Right renal pelvis (tissue), 4 donors: ENCODE results near the gene SH2D3A. TPM values are rescaled to one million over a fixed set of nuclear protein-coding genes. Genes with fewer than 3 reads are reported as not detected.
"Not testable (repeated sequence)": the region's sequence is repeated elsewhere in the genome, so short reads cannot be mapped to it uniquely, and the experiment has no call there.

Experiments
- DNase-seq, 4 donors: peaks; one replicate each; pipeline ENCODE4 v3.0.0-alpha.2; 2013; ENCODE audit warnings: low read depth in 4 of 4, low spot score in 3 of 4, missing footprints in 1 of 4
- polyA plus RNA-seq, 4 donors: library from polyadenylated mRNA; unstranded; fragments of 120-200 nt; gene quantifications; one replicate each; pipeline ENCODE4 v1.2.1, GENCODE V29; 2013; ENCODE audit not compliant: insufficient read length in 4 of 4

SH2D3A gene
- polyA plus RNA-seq, 4 donors, result 6.2 to 9.8 (median 7.3) TPM

GRCh38 chr19:6710273-6711077 lies 56.8 kb downstream of the SH2D3A start:
- DNase-seq, result no peak

DNA sequence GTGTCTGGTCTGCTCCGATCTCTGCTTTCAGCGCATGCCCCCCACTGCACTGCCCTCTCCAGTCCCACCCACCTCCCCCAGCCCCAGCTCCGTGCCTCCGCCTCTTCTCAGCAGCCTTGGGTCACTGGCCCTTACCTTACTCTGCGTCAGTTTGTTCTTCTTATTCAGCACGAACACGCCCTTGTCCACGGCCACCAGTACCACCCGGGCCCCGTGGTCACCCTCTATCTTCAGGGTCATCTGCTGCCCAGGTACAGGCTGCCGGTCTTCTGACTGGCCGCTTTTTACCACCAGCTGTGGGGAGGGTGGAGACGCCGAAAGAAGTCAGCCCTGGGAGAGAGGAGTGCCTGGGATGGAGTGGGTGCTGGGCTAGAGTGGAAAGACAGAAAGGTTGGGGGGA lies 57.7 kb downstream of the SH2D3A start:
- no peak for DNase-seq

- DNase-seq, result not testable (repeated sequence)
Observed at GRCh38 chr19:6708913-6709312, 58.3 kb downstream of the SH2D3A start.

DNA sequence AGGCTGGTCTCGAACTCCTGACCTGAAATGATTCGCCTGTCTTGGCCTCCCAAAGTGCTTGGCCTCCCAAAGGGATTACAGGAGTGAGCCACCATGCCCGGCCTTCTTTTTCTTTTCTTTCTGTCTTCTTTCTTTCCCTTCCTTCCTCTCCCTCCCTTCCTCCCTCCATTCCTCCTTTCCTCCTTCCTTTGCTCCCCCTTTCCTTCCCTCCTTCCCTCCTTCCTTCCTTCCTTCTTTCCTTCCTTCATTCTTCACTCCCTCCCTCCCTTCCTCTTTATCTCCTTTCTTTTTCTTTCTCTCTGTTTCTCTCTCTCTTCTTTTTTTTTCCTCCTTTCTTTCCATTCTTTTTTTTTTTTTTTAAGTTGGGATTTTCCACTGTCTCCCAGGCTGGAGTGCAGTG lies 58.9 kb downstream of the SH2D3A start:
- DNase-seq, result no peak

DNA sequence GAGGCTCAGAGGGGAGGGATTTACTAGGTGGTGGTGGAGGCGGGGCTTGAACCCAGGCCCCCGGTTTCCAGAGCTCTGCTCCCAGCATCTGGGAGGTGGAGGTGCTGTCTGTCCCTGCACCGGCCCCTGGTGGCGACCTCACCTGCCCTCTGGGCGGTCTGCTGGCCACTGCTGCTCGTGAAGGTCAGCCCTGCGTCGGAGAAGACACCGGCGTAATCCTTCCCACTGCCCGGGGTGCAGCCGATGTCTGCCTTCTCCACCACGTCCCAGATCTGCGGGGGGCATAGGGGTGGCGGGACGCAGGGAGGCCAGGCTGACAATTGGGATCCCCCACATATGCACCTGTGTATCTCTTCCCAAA lies 59.6 kb downstream of the SH2D3A start:
- no peak for DNase-seq

- no peak for DNase-seq
Observed at GRCh38 chr19:6707011-6707657, 60.1 kb downstream of the SH2D3A start.

DNA sequence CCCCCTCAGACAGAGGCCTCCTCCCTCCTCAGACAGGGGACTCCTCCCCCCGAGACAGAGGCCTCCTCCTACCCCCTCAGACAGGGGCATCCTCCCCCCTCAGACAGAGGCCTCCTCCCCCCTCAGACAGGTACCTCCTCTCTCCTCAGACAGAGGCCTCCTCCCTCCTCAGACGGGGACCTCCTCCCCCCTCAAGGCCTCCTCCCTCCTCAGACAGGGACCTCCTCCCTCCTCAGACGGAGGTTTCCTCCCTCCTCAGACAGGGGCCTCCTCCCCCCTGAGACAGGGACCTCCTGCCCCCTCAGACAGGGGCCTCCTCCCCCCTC lies 60.6 kb downstream of the SH2D3A start:
- DNase-seq, result no peak

- no peak for DNase-seq
Observed at GRCh38 chr19:6705931-6706632, 61.2 kb downstream of the SH2D3A start.

Other genes starting within 250 kb of the SH2D3A start
- gene TNFSF9, start 236.4 kb downstream of the SH2D3A start, polyA plus RNA-seq, result under 1 TPM; 0.17 to 0.53 (median 0.35) TPM
- gene CD70, start 176.3 kb downstream of the SH2D3A start, polyA plus RNA-seq, result under 1 TPM in 1 of 4 donors, not detected in 3; 0.18 TPM
- gene TNFSF14, start 97.3 kb downstream of the SH2D3A start, polyA plus RNA-seq, result under 1 TPM; 0.06 to 0.07 (median 0.06) TPM
- gene C3, start 46.8 kb downstream of the SH2D3A start, polyA plus RNA-seq, result 10 to 100 TPM; 21.4 to 24.9 (median 21.9) TPM
- gene GPR108, start 29.9 kb downstream of the SH2D3A start, polyA plus RNA-seq, result 10 to 100 TPM; 68.3 to 75.0 (median 71.2) TPM
- 10 to 100 TPM; 46.3 to 64.1 (median 57.8) TPM for gene TRIP10, start 27.8 kb downstream of the SH2D3A start, polyA plus RNA-seq
- 1 to 10 TPM; 1.2 to 1.7 (median 1.4) TPM for gene VAV1, start 5.3 kb upstream of the SH2D3A start, polyA plus RNA-seq
- gene ADGRE1, start 120.1 kb upstream of the SH2D3A start, polyA plus RNA-seq, result under 1 TPM; 0.10 to 0.26 (median 0.13) TPM